GM12878 (cell line): ENCODE measurements around the gene SERPINB6. TPM values are rescaled to one million over a fixed set of nuclear protein-coding genes. Genes with fewer than 3 reads are reported as not detected.

Experiments used
- ATAC-seq: fragments of 200-7000 bp; cut with Tn5 transposase; 3 replicates; pipeline ENCODE4 v1.9.1; 2020; ENCODE audit warnings: mild to moderate bottlenecking, moderate library complexity
- BruUV-seq: library from RNA; stranded (reverse); fragments of 400-500 nt; replicated peaks from 2 replicates; lab custom pipeline; 2021; lab: Mats Ljungman, UMichigan
- CTCF ChIA-PET: fragments of 300-600 bp; sonication (Branson Sonifier 250); formaldehyde crosslinking; extraction: SDS; loops from one replicate; lab custom pipeline; 2021; ENCODE audit warnings: inconsistent platforms; lab: Yijun Ruan, JAX
- POLR2A ChIA-PET: fragments of 350-600 bp; formaldehyde crosslinking; extraction: SDS; loops from one replicate; lab custom pipeline; 2021; ENCODE audit warnings: inconsistent platforms; lab: Charles Lee
- RAD21 ChIA-PET: fragments of 300-600 bp; sonication (Branson Sonifier 250); formaldehyde crosslinking; loops from one replicate; lab custom pipeline; 2023; ENCODE audit warnings: antibody characterized with exemption; ENCODE audit not compliant: unreplicated experiment; lab: Charles Lee
- SMC1A ChIA-PET: fragments of 300-600 bp; sonication (Branson Sonifier 250); formaldehyde crosslinking; loops from one replicate; lab custom pipeline; 2023; ENCODE audit not compliant: unreplicated experiment, uncharacterized antibody; lab: Charles Lee
- DNase-seq: peaks from one replicate; pipeline ENCODE4 v3.0.0-alpha.2; 2011; ENCODE audit warnings: low read depth, low spot score
- FAIRE-seq: peaks from 3 replicates; lab custom pipeline; 2011; peaks lifted over from hg19 to GRCh38; lab: Jason Lieb, UNC
- H2AFZ ChIP-seq: 2 replicates; pipeline ENCODE4 v1.6.0; 2011; ENCODE audit warnings: low read depth, low read length, control low read depth; ENCODE audit not compliant: control insufficient read depth
- H3K27ac ChIP-seq: 2 replicates; pipeline ENCODE4 v1.5.1; 2011; ENCODE audit warnings: control low read depth; ENCODE audit not compliant: control insufficient read depth, insufficient read depth
- H3K27me3 ChIP-seq, 2 experiments: replicated peaks in 1 of 2; 2 replicates each; pipeline versions ENCODE4 v1.6.0 to v1.6.1; 2011; ENCODE audit warnings: low read length in 1 of 2; ENCODE audit not compliant: control insufficient read depth in 2 of 2, insufficient read depth in 2 of 2
- H3K36me3 ChIP-seq, 2 experiments: 2 replicates each; pipeline ENCODE4 v1.5.1; 2011; ENCODE audit warnings: low read length in 1 of 2; ENCODE audit not compliant: control insufficient read depth in 2 of 2, insufficient read depth in 2 of 2
- H3K4me1 ChIP-seq: 2 replicates; pipeline ENCODE4 v1.6.1; 2011; ENCODE audit warnings: mild to moderate bottlenecking, low read length, moderate library complexity, mixed read lengths; ENCODE audit not compliant: control insufficient read depth, insufficient read depth
- H3K4me2 ChIP-seq: 2 replicates; pipeline ENCODE4 v1.6.0; 2011; ENCODE audit warnings: control low read depth; ENCODE audit not compliant: control insufficient read depth, insufficient read depth
- H3K4me3 ChIP-seq: fragments of 200-600 bp; sonication (generic); 2 replicates; pipeline ENCODE4 v1.5.1; 2016
- H3K79me2 ChIP-seq: 2 replicates; pipeline ENCODE4 v1.6.0; 2011; ENCODE audit warnings: low read length; ENCODE audit not compliant: control insufficient read depth, insufficient read depth
- H3K9ac ChIP-seq: 2 replicates; pipeline ENCODE4 v1.8.0; 2011; ENCODE audit warnings: low read length, control low read depth, mixed read lengths; ENCODE audit not compliant: control insufficient read depth, insufficient read depth
- H3K9me3 ChIP-seq: replicated peaks from 3 replicates; pipeline ENCODE4 v1.5.1; 2011; ENCODE audit warnings: mild to moderate bottlenecking, low read length; ENCODE audit not compliant: control insufficient read depth, insufficient read depth
- H4K20me1 ChIP-seq: 2 replicates; pipeline ENCODE4 v1.6.0; 2011; ENCODE audit not compliant: control insufficient read depth, insufficient read depth
- BHLHE40 ChIP-seq, 2 experiments: fragments of 450-650 bp in 1 of 2; IDR thresholded peaks; 2 replicates each; pipeline ENCODE4 v1.6.1; 2011 to 2017; ENCODE audit warnings: low read depth in 2 of 2, borderline replicate concordance in 1 of 2, improper control_type of control experiment in 1 of 2, low read length in 1 of 2, mild to moderate bottlenecking in 1 of 2
- CBX5 ChIP-seq: sonication (generic); IDR thresholded peaks from 2 replicates; pipeline ENCODE4 v1.6.1; 2016; ENCODE audit warnings: low read depth, moderate library complexity, mild to moderate bottlenecking, inconsistent platforms
- HCFC1 ChIP-seq: fragments of 150-350 bp; IDR thresholded peaks from 2 replicates; pipeline ENCODE4 v1.6.1; 2014; ENCODE audit warnings: low read length
- MXI1 ChIP-seq: fragments of 150-350 bp; IDR thresholded peaks from 2 replicates; pipeline ENCODE4 v1.6.1; 2011; ENCODE audit warnings: low read depth, mild to moderate bottlenecking, inconsistent platforms, low read length, improper control_type of control experiment
- POLR2AphosphoS2 ChIP-seq: IDR thresholded peaks from 2 replicates; pipeline ENCODE4 v1.6.1; 2011; ENCODE audit warnings: low read depth, mild to moderate bottlenecking, low read length, improper control_type of control experiment, moderate library complexity
- SUZ12 ChIP-seq: fragments of 200-600 bp; sonication (generic); IDR thresholded peaks from one replicate; pipeline ENCODE4 v1.6.1; 2018; ENCODE audit warnings: antibody characterized with exemption, mild to moderate bottlenecking; ENCODE audit not compliant: unreplicated experiment
- TBL1XR1 ChIP-seq: IDR thresholded peaks from 2 replicates; pipeline ENCODE4 v1.6.1; 2012; ENCODE audit warnings: low read depth, low read length, improper control_type of control experiment
- WGBS: methylation state at CpG from one replicate; pipeline ENCODE4 v1.1.6; 2016; ENCODE audit warnings: low lambda C conversion rate; ENCODE audit not compliant: insufficient replicate concordance, insufficient coverage; ENCODE audit errors: missing lambda C conversion rate; 5-methylcytosine and 5-hydroxymethylcytosine counted together
- in situ Hi-C: fragments of 300-500 bp; cut with MboI; formaldehyde crosslinking; loops from 9 replicates; pipeline ENCODE4 v1.14.3; 2018; ENCODE audit warnings: mixed read lengths
- intact Hi-C: fragments of 100-400 bp; cut with micrococcal nuclease; formaldehyde crosslinking; loops from one replicate; pipeline ENCODE4 v1.14.2; 2022; ENCODE audit not compliant: unreplicated experiment
- polyA plus RNA-seq, 11 experiments: library from polyadenylated mRNA; depleted of rRNA in 4 of 11; unstranded in 6 of 11; stranded (reverse) in 5 of 11; fragments of >200 nt; fragmentation: Nextera tagmentation in 4 of 11; fragmentation: Illumina TruSeq in 1 of 11; extraction: Ambion mirVana in 4 of 11; extraction: Trizol in 1 of 11; gene quantifications; 1 replicate in 1 of 11; 2 replicates in 10 of 11; pipeline versions ENCODE4 v1.2.1 to v1.2.3, GENCODE V29; 2011 to 2016; ENCODE audit warnings: inconsistent platforms in 2 of 11, missing spikeins in 2 of 11, low read depth in 1 of 11
- total RNA-seq, 4 experiments: library from RNA; depleted of rRNA in 3 of 4; stranded (reverse); fragments of >200 nt in 3 of 4; fragmentation: Illumina TruSeq in 1 of 4; extraction: Trizol in 1 of 4; gene quantifications; 2 replicates each; pipeline versions ENCODE4 v1.2.1 to v1.2.3, GENCODE V29; 2013 to 2021
- TF ChIP-seq, protein P1 (sequence below): fragments of 150-350 bp; IDR thresholded peaks from 2 replicates; pipeline ENCODE4 v1.6.1; 2016; ENCODE audit warnings: low read depth, low read length
- TF ChIP-seq, protein P2 (sequence below): fragments of 450-650 bp; IDR thresholded peaks from 2 replicates; pipeline ENCODE4 v1.6.1; 2016; ENCODE audit warnings: mild to moderate bottlenecking

SERPINB6 gene
- total and polyA plus RNA-seq, 10 of the 15 experiments (the other 5 are each of a cell fraction or from before 2014, with no cell fraction given) = 0.37 to 2.2 (median 0.68) TPM; not detected in 1

DNA sequence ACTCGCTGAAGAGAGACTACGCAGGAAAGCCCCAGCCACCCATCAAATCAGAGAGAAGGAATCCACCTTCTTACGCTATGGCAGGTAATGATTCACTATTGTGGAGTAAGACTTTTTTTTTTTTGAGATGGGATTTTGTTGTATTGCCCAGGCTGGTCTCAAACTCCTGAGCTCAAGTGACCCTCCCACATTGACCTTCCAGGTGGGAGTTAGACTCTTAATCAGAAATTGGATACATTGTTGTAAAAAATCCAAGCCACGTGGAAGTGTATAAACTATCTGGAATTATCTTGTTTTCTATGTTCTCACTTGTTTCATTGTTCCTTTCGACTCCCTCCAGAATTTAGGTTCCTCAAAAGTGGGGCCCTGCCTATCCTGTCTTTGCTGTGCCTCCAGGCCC lies 35.1 kb upstream of the SERPINB6 start:
- Histone ChIP-seq H3K4me2 (no peak overlapping the region), H3K9me3 (peaks cover 6% of the 10 kb centered on the region; the same call in 2 of the 3 replicates), H3K4me3 (no peak overlapping the region), H3K4me1 (no peaks in the 10 kb centered on the region), H3K27me3 (no peaks in the 10 kb centered on the region; a peak in 1 of 4 replicates), H2AFZ (no peak overlapping the region), H3K27ac (no peak overlapping the region), H4K20me1 (no peaks in the 10 kb centered on the region), H3K79me2 (no peaks in the 10 kb centered on the region), H3K9ac (no peak overlapping the region), H3K36me3 (no peaks in the 10 kb centered on the region)
- DNase-seq (no peak), ATAC-seq (no peak), FAIRE-seq (no peak)
- no TSS peak for BruUV-seq
- POLR2A ChIA-PET = no interaction called here
- SMC1A ChIA-PET = no interaction called here
- intact Hi-C loops (no loop called here), in situ Hi-C loops (no loop called here)
- TF ChIP-seq MXI1 (no peak), SUZ12 (no peak), CBX5 (no peak), TBL1XR1 (no peak), POLR2AphosphoS2 (no peak), BHLHE40 (IDR thresholded peaks at IDR 0.05; ENCODE audit: borderline replicate concordance in 1 of 2, low read depth in 2 of 2, low read length in 1 of 2) (no peak), HCFC1 (no peak)
- TF ChIP-seq, protein P1, sequence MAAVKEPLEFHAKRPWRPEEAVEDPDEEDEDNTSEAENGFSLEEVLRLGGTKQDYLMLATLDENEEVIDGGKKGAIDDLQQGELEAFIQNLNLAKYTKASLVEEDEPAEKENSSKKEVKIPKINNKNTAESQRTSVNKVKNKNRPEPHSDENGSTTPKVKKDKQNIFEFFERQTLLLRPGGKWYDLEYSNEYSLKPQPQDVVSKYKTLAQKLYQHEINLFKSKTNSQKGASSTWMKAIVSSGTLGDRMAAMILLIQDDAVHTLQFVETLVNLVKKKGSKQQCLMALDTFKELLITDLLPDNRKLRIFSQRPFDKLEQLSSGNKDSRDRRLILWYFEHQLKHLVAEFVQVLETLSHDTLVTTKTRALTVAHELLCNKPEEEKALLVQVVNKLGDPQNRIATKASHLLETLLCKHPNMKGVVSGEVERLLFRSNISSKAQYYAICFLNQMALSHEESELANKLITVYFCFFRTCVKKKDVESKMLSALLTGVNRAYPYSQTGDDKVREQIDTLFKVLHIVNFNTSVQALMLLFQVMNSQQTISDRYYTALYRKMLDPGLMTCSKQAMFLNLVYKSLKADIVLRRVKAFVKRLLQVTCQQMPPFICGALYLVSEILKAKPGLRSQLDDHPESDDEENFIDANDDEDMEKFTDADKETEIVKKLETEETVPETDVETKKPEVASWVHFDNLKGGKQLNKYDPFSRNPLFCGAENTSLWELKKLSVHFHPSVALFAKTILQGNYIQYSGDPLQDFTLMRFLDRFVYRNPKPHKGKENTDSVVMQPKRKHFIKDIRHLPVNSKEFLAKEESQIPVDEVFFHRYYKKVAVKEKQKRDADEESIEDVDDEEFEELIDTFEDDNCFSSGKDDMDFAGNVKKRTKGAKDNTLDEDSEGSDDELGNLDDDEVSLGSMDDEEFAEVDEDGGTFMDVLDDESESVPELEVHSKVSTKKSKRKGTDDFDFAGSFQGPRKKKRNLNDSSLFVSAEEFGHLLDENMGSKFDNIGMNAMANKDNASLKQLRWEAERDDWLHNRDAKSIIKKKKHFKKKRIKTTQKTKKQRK = no peak
- TF ChIP-seq, protein P2, sequence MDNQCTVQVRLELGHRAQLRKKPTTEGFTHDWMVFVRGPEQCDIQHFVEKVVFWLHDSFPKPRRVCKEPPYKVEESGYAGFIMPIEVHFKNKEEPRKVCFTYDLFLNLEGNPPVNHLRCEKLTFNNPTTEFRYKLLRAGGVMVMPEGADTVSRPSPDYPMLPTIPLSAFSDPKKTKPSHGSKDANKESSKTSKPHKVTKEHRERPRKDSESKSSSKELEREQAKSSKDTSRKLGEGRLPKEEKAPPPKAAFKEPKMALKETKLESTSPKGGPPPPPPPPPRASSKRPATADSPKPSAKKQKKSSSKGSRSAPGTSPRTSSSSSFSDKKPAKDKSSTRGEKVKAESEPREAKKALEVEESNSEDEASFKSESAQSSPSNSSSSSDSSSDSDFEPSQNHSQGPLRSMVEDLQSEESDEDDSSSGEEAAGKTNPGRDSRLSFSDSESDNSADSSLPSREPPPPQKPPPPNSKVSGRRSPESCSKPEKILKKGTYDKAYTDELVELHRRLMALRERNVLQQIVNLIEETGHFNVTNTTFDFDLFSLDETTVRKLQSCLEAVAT = no peak
- 67% methylated on average over 5 of the region's 5 CpGs for WGBS
- RAD21 ChIA-PET = no interaction called here
- CTCF ChIA-PET = no interaction called here
